ENCODE measurements around the gene CD99. TPM values are rescaled to one million over a fixed set of nuclear protein-coding genes. Genes with fewer than 3 reads are reported as not detected.

CD99 gene
- polyA plus RNA-seq, 1 donor (not counting 4 experiments of a cell fraction or from before 2014, with no cell fraction given): 74.4 TPM

GRCh38 chrX:2712890-2713840, 22.1 kb downstream of the CD99 start:
- TF ChIP-seq CTCF (optimal IDR thresholded peaks at IDR 0.05 in 1 of 3, IDR thresholded peaks at IDR 0.05 in 1 of 3, conservative IDR thresholded peaks at IDR 0.05 in 1 of 3; ENCODE audit: extremely low read depth in 1 of 3, insufficient read depth in 2 of 3, low read length in 3 of 3) (no peak), EZH2 (IDR thresholded peaks at IDR 0.05; ENCODE audit: low read length) (no peak)
- DNase-seq (ENCODE audit: low read depth, low spot score) (no peak), FAIRE-seq (no peak)
- no peaks in the 10 kb centered on the region for H3K9me3 ChIP-seq (ENCODE audit: control insufficient read depth, low read depth, low read length)
- H3K4me2 ChIP-seq (ENCODE audit: control insufficient read depth, extremely low read depth, insufficient read depth, low read depth, low read length): no peak overlapping the region
- H3K27me3 ChIP-seq (ENCODE audit: control insufficient read depth, extremely low read depth, insufficient read depth, low read length): no peaks in the 10 kb centered on the region
- H3K9ac ChIP-seq (ENCODE audit: control insufficient read depth, extremely low read depth, insufficient read depth, low read length): no peak overlapping the region
- peaks cover 49% of the 10 kb centered on the region for H3K79me2 ChIP-seq (ENCODE audit: control insufficient read depth, insufficient read depth, low read length)
- no peak overlapping the region for H2AFZ ChIP-seq (ENCODE audit: control insufficient read depth, low read length)
- peaks cover 21 to 30% of the 10 kb centered on the region in 2 experiments for H3K36me3 ChIP-seq (ENCODE audit: control insufficient read depth in 2 of 2, extremely low read depth in 1 of 2, insufficient read depth in 2 of 2, low read length in 2 of 2)
- dilution Hi-C loops (cut with MboI; ENCODE audit: extremely low pct_ligation_motif_present, low sequenced_read_pairs): no loop called here
- peaks cover 23% of the 10 kb centered on the region for H3K4me1 ChIP-seq (ENCODE audit: control insufficient read depth, extremely low read depth, insufficient read depth, low read length)
- peaks cover 7% of the 10 kb centered on the region for H3K9me1 ChIP-seq (ENCODE audit: control insufficient read depth, extremely low read depth, insufficient read depth, low read length)
- no peak overlapping the region for H3K27ac ChIP-seq (ENCODE audit: control insufficient read depth, insufficient read depth, low read length)
- no peaks in the 10 kb centered on the region for H4K20me1 ChIP-seq (ENCODE audit: control insufficient read depth, extremely low read depth, insufficient read depth, low read length)
- no peak overlapping the region for H3K4me3 ChIP-seq (ENCODE audit: control insufficient read depth in 2 of 3, extremely low read depth in 1 of 3, insufficient read depth in 2 of 3, low read depth in 1 of 3, low read length in 3 of 3)

DNA sequence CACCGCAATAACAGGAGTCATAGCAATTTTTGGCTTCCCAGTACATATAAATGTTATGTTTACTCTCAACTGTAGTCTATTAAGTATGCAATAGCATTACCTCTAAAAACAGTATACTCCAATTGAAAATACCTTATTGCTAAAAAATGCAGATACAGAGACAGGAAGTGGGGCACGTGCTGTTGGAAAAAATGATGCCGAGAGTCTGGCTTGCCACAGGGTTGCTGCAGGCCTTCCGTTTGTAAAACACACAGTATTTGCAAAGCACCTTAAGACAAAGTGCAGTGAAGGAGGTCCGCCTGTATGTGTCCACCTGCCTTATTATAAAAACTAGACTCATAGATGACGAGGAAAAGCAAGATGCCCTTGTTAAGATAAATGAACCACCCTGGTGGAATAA, 23.5 kb downstream of the CD99 start:
- H3K4me3 ChIP-seq (ENCODE audit: control insufficient read depth in 2 of 3, extremely low read depth in 1 of 3, insufficient read depth in 2 of 3, low read depth in 1 of 3, low read length in 3 of 3): no peak overlapping the region
- no peaks in the 10 kb centered on the region for H3K9me3 ChIP-seq (ENCODE audit: control insufficient read depth, low read depth, low read length)
- dilution Hi-C loops (cut with MboI; ENCODE audit: extremely low pct_ligation_motif_present, low sequenced_read_pairs): no loop called here
- no peak overlapping the region for H3K9ac ChIP-seq (ENCODE audit: control insufficient read depth, extremely low read depth, insufficient read depth, low read length)
- H3K36me3 ChIP-seq (ENCODE audit: control insufficient read depth in 2 of 2, extremely low read depth in 1 of 2, insufficient read depth in 2 of 2, low read length in 2 of 2): peaks cover 28 to 31% of the 10 kb centered on the region in 2 experiments
- H2AFZ ChIP-seq (ENCODE audit: control insufficient read depth, low read length): no peak overlapping the region
- H3K4me1 ChIP-seq (ENCODE audit: control insufficient read depth, extremely low read depth, insufficient read depth, low read length): peaks cover 9% of the 10 kb centered on the region
- peaks cover 4% of the 10 kb centered on the region for H3K9me1 ChIP-seq (ENCODE audit: control insufficient read depth, extremely low read depth, insufficient read depth, low read length)
- no peaks in the 10 kb centered on the region for H3K27me3 ChIP-seq (ENCODE audit: control insufficient read depth, extremely low read depth, insufficient read depth, low read length)
- H3K79me2 ChIP-seq (ENCODE audit: control insufficient read depth, insufficient read depth, low read length): peaks cover 35% of the 10 kb centered on the region
- FAIRE-seq: no peak
- no peaks in the 10 kb centered on the region for H4K20me1 ChIP-seq (ENCODE audit: control insufficient read depth, extremely low read depth, insufficient read depth, low read length)
- no peak for DNase-seq (ENCODE audit: low read depth, low spot score)
- H3K27ac ChIP-seq (ENCODE audit: control insufficient read depth, insufficient read depth, low read length): no peak overlapping the region
- no peak for TF ChIP-seq EZH2 (IDR thresholded peaks at IDR 0.05; ENCODE audit: low read length)
- no peak for TF ChIP-seq CTCF (optimal IDR thresholded peaks at IDR 0.05 in 1 of 3, IDR thresholded peaks at IDR 0.05 in 1 of 3, conservative IDR thresholded peaks at IDR 0.05 in 1 of 3; ENCODE audit: extremely low read depth in 1 of 3, insufficient read depth in 2 of 3, low read length in 3 of 3)
- no peak overlapping the region for H3K4me2 ChIP-seq (ENCODE audit: control insufficient read depth, extremely low read depth, insufficient read depth, low read depth, low read length)
